Bronchial epithelial cell (primary cell): ENCODE data around the gene DAB1. TPM values are rescaled to one million over a fixed set of nuclear protein-coding genes. Genes with fewer than 3 reads are reported as not detected.
A peak's percentile ranks its signal among the peaks of the same experiment; 100 is the strongest.

Experiments used
- DNase-seq: peaks from one replicate; pipeline ENCODE4 v3.0.0-alpha.2; 2010; ENCODE audit warnings: low read depth
- FAIRE-seq: peaks from 2 replicates; lab custom pipeline; 2011; peaks lifted over from hg19 to GRCh38; lab: Jason Lieb, UNC
- H3K27me3 ChIP-seq: 2 replicates; pipeline ENCODE4 v1.5.1; 2011; ENCODE audit warnings: low read length; ENCODE audit not compliant: control insufficient read depth, insufficient read depth
- H3K36me3 ChIP-seq: 2 replicates; pipeline ENCODE4 v1.5.1; 2011; ENCODE audit warnings: low read length; ENCODE audit not compliant: control insufficient read depth, insufficient read depth
- H3K4me3 ChIP-seq: 2 replicates; pipeline ENCODE4 v1.5.1; 2011; ENCODE audit warnings: mild to moderate bottlenecking, low read depth, low read length, control low read depth
- total RNA-seq: library from RNA; depleted of rRNA; stranded (reverse); fragments of >200 nt; gene quantifications from 2 replicates; pipeline ENCODE4 v1.2.1, GENCODE V29; 2014
- TF ChIP-seq, protein P1 (sequence below): IDR thresholded peaks from 2 replicates; pipeline ENCODE4 v1.5.1; 2011; ENCODE audit warnings: mild to moderate bottlenecking, moderate library complexity, low read length, control low read depth, inconsistent platforms; ENCODE audit not compliant: insufficient read depth, severe bottlenecking

The DAB1 gene
- total RNA-seq, 1 donor from 2014 or later, result not detected

DNA sequence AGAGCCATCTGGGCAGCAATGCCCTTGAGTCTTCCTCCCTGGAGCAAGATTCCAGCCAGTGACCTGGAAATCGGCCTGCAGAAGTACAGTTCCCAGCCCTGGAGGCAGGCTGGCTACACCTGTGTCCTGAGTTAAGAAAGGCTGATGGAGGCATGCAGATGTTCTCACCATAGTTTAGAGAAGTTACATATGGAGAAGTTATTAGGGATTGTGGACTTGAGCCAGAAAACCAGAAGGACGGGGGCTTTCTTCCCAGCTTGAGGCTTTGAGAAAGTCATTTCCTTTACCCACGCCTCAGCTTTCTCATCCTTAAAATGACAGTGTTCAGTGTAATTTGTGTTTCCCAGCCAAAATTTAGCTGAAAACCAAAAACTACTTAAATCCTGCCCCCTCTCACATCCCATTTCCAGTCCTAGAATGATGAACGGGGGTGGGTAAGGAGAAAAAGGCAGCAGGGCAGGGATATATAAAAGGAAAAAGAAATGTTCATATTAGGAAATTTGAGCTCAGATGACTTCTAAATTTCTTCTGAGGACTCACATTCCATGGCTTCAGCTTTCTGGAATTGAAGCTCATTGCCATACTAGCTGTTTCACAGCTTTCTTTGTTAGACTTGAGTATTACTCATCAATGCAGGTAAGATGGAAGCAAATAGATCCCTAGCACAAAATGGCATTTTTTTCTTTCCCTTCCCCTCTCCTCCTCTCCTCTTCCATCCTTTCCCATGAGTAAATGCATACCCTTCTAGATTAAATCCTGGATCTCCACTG, 443.7 kb downstream of the DAB1 start:
- no peaks in the 10 kb centered on the region for H3K27me3 ChIP-seq
- H3K36me3 ChIP-seq, result no peaks in the 10 kb centered on the region
- DNase-seq (peak; percentile 4), FAIRE-seq (no peak)
- H3K4me3 ChIP-seq, result no peak overlapping the region
- TF ChIP-seq, protein P1, sequence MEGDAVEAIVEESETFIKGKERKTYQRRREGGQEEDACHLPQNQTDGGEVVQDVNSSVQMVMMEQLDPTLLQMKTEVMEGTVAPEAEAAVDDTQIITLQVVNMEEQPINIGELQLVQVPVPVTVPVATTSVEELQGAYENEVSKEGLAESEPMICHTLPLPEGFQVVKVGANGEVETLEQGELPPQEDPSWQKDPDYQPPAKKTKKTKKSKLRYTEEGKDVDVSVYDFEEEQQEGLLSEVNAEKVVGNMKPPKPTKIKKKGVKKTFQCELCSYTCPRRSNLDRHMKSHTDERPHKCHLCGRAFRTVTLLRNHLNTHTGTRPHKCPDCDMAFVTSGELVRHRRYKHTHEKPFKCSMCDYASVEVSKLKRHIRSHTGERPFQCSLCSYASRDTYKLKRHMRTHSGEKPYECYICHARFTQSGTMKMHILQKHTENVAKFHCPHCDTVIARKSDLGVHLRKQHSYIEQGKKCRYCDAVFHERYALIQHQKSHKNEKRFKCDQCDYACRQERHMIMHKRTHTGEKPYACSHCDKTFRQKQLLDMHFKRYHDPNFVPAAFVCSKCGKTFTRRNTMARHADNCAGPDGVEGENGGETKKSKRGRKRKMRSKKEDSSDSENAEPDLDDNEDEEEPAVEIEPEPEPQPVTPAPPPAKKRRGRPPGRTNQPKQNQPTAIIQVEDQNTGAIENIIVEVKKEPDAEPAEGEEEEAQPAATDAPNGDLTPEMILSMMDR, result no peak

DNA sequence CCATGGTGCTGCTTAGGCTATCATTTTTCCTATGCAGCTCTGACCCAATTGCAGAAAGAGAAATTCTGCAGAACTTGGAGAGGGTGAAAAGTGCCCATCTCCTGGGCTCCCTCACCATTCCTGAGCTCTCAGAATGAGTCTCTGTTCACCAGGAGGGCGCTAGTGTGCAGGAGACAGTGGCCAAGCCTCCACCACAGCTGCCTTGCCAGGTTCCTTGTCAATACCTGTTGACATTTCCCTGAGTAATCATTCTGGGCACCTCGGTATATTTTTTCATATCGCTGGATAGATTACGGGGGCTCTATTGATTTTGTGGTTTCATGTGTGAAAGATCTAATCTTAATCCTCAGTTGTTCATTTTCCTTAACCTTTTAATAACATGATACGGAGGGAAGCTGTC, 445.0 kb downstream of the DAB1 start:
- TF ChIP-seq, protein P1, result no peak
- no peak for FAIRE-seq

DNA sequence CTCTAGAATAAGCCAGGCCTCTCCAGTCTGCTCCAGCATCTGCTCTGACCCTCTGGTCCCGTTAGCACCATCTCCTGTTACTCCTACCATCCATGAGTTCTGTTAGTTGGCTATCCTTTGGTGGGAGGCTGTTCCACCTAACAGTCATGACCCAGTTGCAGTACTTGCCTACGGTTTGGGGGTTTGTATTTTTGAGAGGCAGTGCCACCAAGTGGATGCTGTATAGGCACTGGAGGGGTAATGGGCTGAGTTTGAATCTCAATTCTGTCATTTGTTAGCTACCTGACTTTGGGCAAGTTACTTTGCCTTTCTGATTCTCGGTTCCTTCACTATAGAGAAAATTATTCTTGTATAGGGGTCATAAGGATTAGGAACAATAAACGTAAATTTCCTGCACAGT, 445.9 kb downstream of the DAB1 start:
- TF ChIP-seq, protein P1, result no peak
- DNase-seq (no peak), FAIRE-seq (no peak)
- Histone ChIP-seq H3K4me3 (no peak overlapping the region), H3K36me3 (no peaks in the 10 kb centered on the region), H3K27me3 (no peaks in the 10 kb centered on the region)

More for the DNA sequence above, 445.0 kb downstream of the DAB1 start:
- no peaks in the 10 kb centered on the region for H3K36me3 ChIP-seq
- no peaks in the 10 kb centered on the region for H3K27me3 ChIP-seq
- no peak overlapping the region for H3K4me3 ChIP-seq
- no peak for DNase-seq

DNA sequence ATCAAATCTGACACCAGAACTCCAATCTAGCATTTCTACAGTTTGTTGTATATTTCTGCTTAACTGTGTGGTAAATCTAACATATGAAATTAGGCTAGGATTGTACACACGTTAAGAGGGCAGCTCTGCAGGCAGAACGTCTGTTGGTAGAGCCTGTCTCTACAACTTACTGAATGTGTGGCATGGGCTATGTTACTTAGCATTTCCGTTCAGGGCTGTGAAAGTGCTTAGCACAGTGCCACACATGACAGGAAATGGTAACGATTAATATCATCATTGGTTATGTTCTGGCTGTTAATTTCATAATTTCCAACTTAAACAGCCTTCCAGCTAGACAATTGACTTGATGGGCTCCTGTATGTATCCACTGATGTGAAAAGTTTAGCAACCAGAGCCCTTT, 448.4 kb downstream of the DAB1 start:
- TF ChIP-seq, protein P1, result no peak
- no peaks in the 10 kb centered on the region for H3K36me3 ChIP-seq
- no peak for DNase-seq
- no peak overlapping the region for H3K4me3 ChIP-seq
- H3K27me3 ChIP-seq, result no peaks in the 10 kb centered on the region
- peak; percentile 81 for FAIRE-seq

DNA sequence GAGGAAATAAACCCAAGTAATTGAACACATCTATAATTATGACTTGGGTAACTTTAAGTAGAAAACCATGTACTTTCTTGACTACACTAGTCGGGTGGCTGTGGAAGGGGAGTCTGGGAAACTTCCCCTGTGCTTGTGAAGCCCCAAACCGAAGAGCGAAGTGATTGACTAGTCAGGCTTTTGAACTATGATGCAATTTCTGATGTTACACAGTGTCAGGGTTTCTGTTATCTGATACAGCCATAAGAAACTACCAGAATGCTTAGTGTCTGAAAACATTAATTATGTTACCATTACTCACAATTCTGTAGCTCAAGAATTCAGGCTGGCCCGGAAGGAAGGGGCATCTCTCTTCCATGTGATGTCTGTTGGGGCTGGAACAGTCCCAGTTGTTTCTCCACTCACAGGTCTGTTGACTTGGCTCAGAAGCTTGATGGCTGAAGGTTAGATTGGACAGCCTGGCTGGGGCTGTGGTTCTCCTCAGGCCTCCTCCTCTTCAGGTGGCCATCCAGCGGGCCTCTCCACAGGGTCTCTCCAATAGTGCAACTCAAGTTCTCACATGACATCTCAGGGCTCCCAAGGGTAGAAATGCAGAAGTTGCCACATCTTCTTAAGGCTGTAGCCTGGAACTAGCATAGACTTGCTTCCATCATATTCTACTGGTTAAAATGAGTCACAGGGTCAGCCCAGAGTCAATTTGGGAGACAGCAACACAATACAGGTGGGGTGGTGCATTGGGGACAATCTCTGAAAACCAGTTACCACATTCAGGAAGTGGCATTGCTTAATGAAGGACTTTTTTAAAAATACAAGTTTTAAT, 449.7 kb downstream of the DAB1 start:
- TF ChIP-seq, protein P1, result no peak
- H3K4me3 ChIP-seq, result no peak overlapping the region
- no peaks in the 10 kb centered on the region for H3K27me3 ChIP-seq
- H3K36me3 ChIP-seq, result no peaks in the 10 kb centered on the region
- DNase-seq (peak; percentile 89), FAIRE-seq (no peak)
